Adrenal gland (tissue), 12 donors: ENCODE results near the gene NFYC. TPM values are rescaled to one million over a fixed set of nuclear protein-coding genes. Genes with fewer than 3 reads are reported as not detected.

Experiments used
- DNase-seq, 7 donors: peaks; one replicate each; pipeline ENCODE4 v3.0.0-alpha.2; 2019 to 2020
- H3K27ac ChIP-seq, 5 donors: fragments of 200-600 bp; sonication (generic) in 4 of 5; 1 replicate in 3 of 5; 2 replicates in 2 of 5; pipeline versions ENCODE4 v1.5.1 to v1.8.0; 2016 to 2020; ENCODE audit warnings: mild to moderate bottlenecking in 1 of 5
- H3K27me3 ChIP-seq: fragments of 200-600 bp; 2 replicates; pipeline ENCODE4 v1.8.0; 2021
- H3K36me3 ChIP-seq, 2 donors: fragments of 200-600 bp; replicated peaks in 1 of 2; 1 replicate in 1 of 2; 2 replicates in 1 of 2; pipeline versions ENCODE4 v1.5.1 to v1.8.0; 2018 to 2022
- H3K4me1 ChIP-seq, 2 donors: fragments of 200-600 bp; replicated peaks in 1 of 2; 1 replicate in 1 of 2; 2 replicates in 1 of 2; pipeline versions ENCODE4 v1.5.1 to v1.8.0; 2018 to 2021
- H3K4me3 ChIP-seq, 4 donors: fragments of 200-600 bp; sonication (generic) in 3 of 4; one replicate each; pipeline ENCODE4 v1.5.1; 2016 to 2018
- H3K9me3 ChIP-seq, 3 donors: fragments of 200-600 bp; sonication (generic) in 1 of 3; replicated peaks in 1 of 3; 1 replicate in 2 of 3; 2 replicates in 1 of 3; pipeline versions ENCODE4 v1.5.1 to v1.8.0; 2016 to 2021
- CTCF ChIP-seq, 6 experiments: fragments of 450-650 bp in 4 of 6; fragments of 200-600 bp in 2 of 6; sonication (generic) in 1 of 6; IDR thresholded peaks; 1 replicate in 5 of 6; 2 replicates in 1 of 6; pipeline versions ENCODE4 v1.5.1 to v1.8.0; 2016 to 2021; ENCODE audit warnings: antibody characterized with exemption in 6 of 6, mild to moderate bottlenecking in 2 of 6, moderate library complexity in 1 of 6
- POLR2A ChIP-seq, 2 donors: fragments of 450-650 bp; IDR thresholded peaks; one replicate each; pipeline ENCODE4 v1.6.1; 2017; ENCODE audit warnings: antibody characterized with exemption in 2 of 2, mild to moderate bottlenecking in 2 of 2, moderate library complexity in 1 of 2
- WGBS, 4 donors: extraction: QIAGEN DNeasy Blood & Tissue Kit in 2 of 4; methylation state at CpG; one replicate each; pipeline versions ENCODE4 v1.1.5 to v1.1.7; 2013 to 2017; 5-methylcytosine and 5-hydroxymethylcytosine counted together
- intact Hi-C, 2 donors: fragments of 100-400 bp; cut with DNase I; formaldehyde crosslinking; loops; one replicate each; pipeline versions ENCODE4 v1.14.1 to v1.15.0; 2022 to 2023
- polyA plus RNA-seq, 3 donors: library from polyadenylated mRNA; stranded (reverse); fragments of 200-250 nt in 2 of 3; fragments of 350-450 nt in 1 of 3; fragmentation: Illumina TruSeq in 1 of 3; extraction: RNeasy Lipid Tissue Mini Kit (QIAGEN cat#74804) in 1 of 3; gene quantifications; one replicate each; pipeline ENCODE4 v1.2.3, GENCODE V29; 2013 to 2014
- total RNA-seq, 9 donors: library from RNA; depleted of rRNA in 4 of 9; stranded (reverse); fragments of >200 nt in 4 of 9; fragments of 120-200 nt in 1 of 9; fragmentation: NEBNext Ultra II Directional in 1 of 9; extraction: Animal tissue kit (Norgen Biotek cat#: 25700) in 1 of 9; gene quantifications; one replicate each; pipeline versions ENCODE4 v1.1.0 to v1.2.4, GENCODE V29; 2013 to 2023
- donor health status: healthy with polysubstance abuse.
- donor health status: Bipolar disorder and iron deficiency.
- donor health status: DM: yes; HTN: yes; CAD: no.
- donor health status: DM: no; HTN: no; CAD: no.
- donor health status: DM: no; HTN: no; CAD: no.
- donor health status: DM: yes; HTN: yes; CAD: no.

NFYC gene
- total and polyA plus RNA-seq, 12 donors, result 35.9 to 73.8 (median 51.2) TPM

- WGBS, 4 donors, result 71 to 91% (median 89%) methylated on average over 2 of the region's 2 CpGs
- Histone ChIP-seq H3K4me3 (no peak overlapping the region), H3K4me1 (peaks cover 0 to 7% of the 10 kb centered on the region in 2 donors), H3K27me3 (no peaks in the 10 kb centered on the region), H3K9me3 (no peaks in the 10 kb centered on the region), H3K27ac (no peak overlapping the region), H3K36me3 (peaks cover 0 to 45% of the 10 kb centered on the region in 2 donors)
- intact Hi-C loops, result no loop called here
- DNase-seq, result no peak
- TF ChIP-seq POLR2A (IDR thresholded peaks at IDR 0.05) (no peak), CTCF (IDR thresholded peaks at IDR 0.05) (no peak)
These were observed 55.0 kb downstream of the NFYC start for GRCh38 chr1:40746344-40747090.

- intact Hi-C loops, result no loop called here
- no peak overlapping the region for H3K4me3 ChIP-seq
- no peaks in the 10 kb centered on the region for H3K27me3 ChIP-seq
- H3K27ac ChIP-seq, result no peak overlapping the region
- TF ChIP-seq POLR2A (IDR thresholded peaks at IDR 0.05) (no peak), CTCF (IDR thresholded peaks at IDR 0.05) (no peak)
- no peaks in the 10 kb centered on the region for H3K9me3 ChIP-seq
- no peak for DNase-seq
- peaks cover 0 to 7% of the 10 kb centered on the region in 2 donors for H3K4me1 ChIP-seq
- peaks cover 0 to 52% of the 10 kb centered on the region in 2 donors for H3K36me3 ChIP-seq
- 94 to 97% (median 95%) methylated on average over 5 of the region's 5 CpGs for WGBS, 4 donors
These were observed 57.6 kb downstream of the NFYC start for GRCh38 chr1:40748841-40749718.

GRCh38 chr1:40749817-40750216, 58.3 kb downstream of the NFYC start:
- no peak for TF ChIP-seq CTCF (IDR thresholded peaks at IDR 0.05)
- TF ChIP-seq POLR2A (IDR thresholded peaks at IDR 0.05), result no peak
- 62 to 96% (median 90%) methylated on average over 3 of the region's 3 CpGs for WGBS, 4 donors

GRCh38 chr1:40750451-40750908, 59.0 kb downstream of the NFYC start:
- no peak for DNase-seq
- Histone ChIP-seq H3K36me3 (peaks cover 0 to 64% of the 10 kb centered on the region in 2 donors), H3K4me3 (no peak overlapping the region), H3K27ac (no peak overlapping the region), H3K27me3 (no peaks in the 10 kb centered on the region), H3K9me3 (no peaks in the 10 kb centered on the region), H3K4me1 (peaks cover 0 to 7% of the 10 kb centered on the region in 2 donors)
- TF ChIP-seq POLR2A (IDR thresholded peaks at IDR 0.05), result no peak
- TF ChIP-seq CTCF (IDR thresholded peaks at IDR 0.05), result no peak
- intact Hi-C loops, result no loop called here
- 70 to 87% (median 80%) methylated on average over 2 of the region's 2 CpGs for WGBS, 4 donors

More at GRCh38 chr1:40749817-40750216, 58.3 kb downstream of the NFYC start:
- H3K27me3 ChIP-seq, result no peaks in the 10 kb centered on the region
- intact Hi-C loops, result no loop called here
- no peak for DNase-seq
- H3K9me3 ChIP-seq, result no peaks in the 10 kb centered on the region
- no peak overlapping the region for H3K4me3 ChIP-seq
- peaks cover 0 to 58% of the 10 kb centered on the region in 2 donors for H3K36me3 ChIP-seq
- H3K4me1 ChIP-seq, result peaks cover 0 to 7% of the 10 kb centered on the region in 2 donors
- no peak overlapping the region for H3K27ac ChIP-seq
